K562 (cell line): ENCODE measurements around the gene RTL10. TPM values are rescaled to one million over a fixed set of nuclear protein-coding genes. Genes with fewer than 3 reads are reported as not detected.

Experiments used
- E2F3 ChIP-seq: fragments of 250-450 bp; sonication (Bioruptor Pico); IDR thresholded peaks from 2 replicates; pipeline ENCODE4 v1.4.0; 2020; ENCODE audit warnings: mild to moderate bottlenecking
- HIVEP1 ChIP-seq: fragments of 250-450 bp; sonication (Bioruptor Pico); IDR thresholded peaks from 2 replicates; pipeline ENCODE4 v1.4.0; 2020; ENCODE audit warnings: mild to moderate bottlenecking
- MAFG ChIP-seq: fragments of 450-650 bp; conservative IDR thresholded peaks from 2 replicates; pipeline ENCODE4 v1.6.1; 2016; ENCODE audit warnings: missing genetic modification characterization, missing compliant biosample characterization
- MAFK ChIP-seq: IDR thresholded peaks from 2 replicates; pipeline ENCODE4 v1.6.1; 2011; ENCODE audit warnings: low read length, improper control_type of control experiment
- PHB ChIP-seq: fragments of 250-450 bp; sonication (Bioruptor Pico); IDR thresholded peaks from 2 replicates; pipeline ENCODE4 v1.5.0; 2021
- RBBP5 ChIP-seq: fragments of 200-600 bp; sonication (generic); IDR thresholded peaks from 2 replicates; pipeline ENCODE4 v1.6.1; 2012; ENCODE audit warnings: borderline replicate concordance, mild to moderate bottlenecking, low read length, control low read depth, inconsistent platforms; ENCODE audit not compliant: insufficient read depth, poor library complexity, severe bottlenecking
- RBM14 ChIP-seq: fragments of 200-400 bp; formaldehyde crosslinking; IDR thresholded peaks from 2 replicates; pipeline ENCODE4 v1.6.1; 2018; ENCODE audit warnings: low read depth, mild to moderate bottlenecking, low read length, moderate library complexity, borderline replicate concordance; ENCODE audit not compliant: insufficient read depth
- TFAP4 ChIP-seq: sonication (generic); formaldehyde crosslinking; IDR thresholded peaks from 2 replicates; pipeline ENCODE4 v1.8.0; 2022; ENCODE audit warnings: missing genetic modification reagents, mild to moderate bottlenecking, moderate library complexity, borderline replicate concordance
- ZFP36 ChIP-seq: fragments of 150-350 bp; IDR thresholded peaks from 2 replicates; pipeline ENCODE4 v1.6.1; 2018; ENCODE audit warnings: low read length, low read depth; ENCODE audit not compliant: partially characterized antibody
- ZNF184 ChIP-seq: sonication (generic); formaldehyde crosslinking; IDR thresholded peaks from 2 replicates; pipeline ENCODE4 v1.5.0; 2020; ENCODE audit warnings: missing genetic modification reagents
- ZNF407 ChIP-seq: fragments of 450-650 bp; IDR thresholded peaks from 2 replicates; pipeline ENCODE4 v1.6.1; 2016; ENCODE audit warnings: low read depth
- ZNF639 ChIP-seq, 2 experiments: fragments of 200-800 bp in 1 of 2; sonication (Bioruptor generic) in 1 of 2; sonication (generic) in 1 of 2; formaldehyde crosslinking in 1 of 2; IDR thresholded peaks in 1 of 2; conservative IDR thresholded peaks in 1 of 2; 2 replicates each; pipeline versions ENCODE4 v1.5.0 to v1.6.1; 2016 to 2020; ENCODE audit warnings: missing compliant biosample characterization in 1 of 2, missing genetic modification characterization in 1 of 2, missing genetic modification reagents in 1 of 2
- polyA plus RNA-seq, 8 experiments: library from polyadenylated mRNA; depleted of rRNA in 4 of 8; stranded (reverse) in 5 of 8; unstranded in 3 of 8; fragments of >200 nt; fragmentation: Nextera tagmentation in 2 of 8; fragmentation: Illumina TruSeq in 1 of 8; extraction: Ambion mirVana in 2 of 8; extraction: Trizol in 1 of 8; gene quantifications; 2 replicates each; pipeline versions ENCODE4 v1.2.1 to v1.2.3, GENCODE V29; 2011 to 2014; ENCODE audit warnings: inconsistent platforms in 1 of 8, missing spikeins in 1 of 8
- total RNA-seq, 7 experiments: library from RNA; depleted of rRNA in 6 of 7; stranded (reverse); fragments of >200 nt in 6 of 7; fragmentation: Illumina TruSeq in 2 of 7; extraction: Trizol in 2 of 7; gene quantifications; 2 replicates each; pipeline versions ENCODE4 v1.2.1 to v1.2.3, GENCODE V29; 2011 to 2021; ENCODE audit warnings: low replicate concordance in 1 of 7

Gene RTL10
- total and polyA plus RNA-seq, 9 of the 15 experiments (the other 6 are each of a cell fraction or from before 2014, with no cell fraction given): 19.8 to 75.5 (median 32.5) TPM

GRCh38 chr22:19807161-19807913, 47.3 kb downstream of the RTL10 start (continued):
- peak; percentile 8; the same call in 1 of the 2 replicates for TF ChIP-seq ZNF407
- no peak for TF ChIP-seq MAFG (tag)
- TF ChIP-seq TFAP4: no peak
- TF ChIP-seq ZNF639 (CRISPR knock-in tag; conservative IDR thresholded peaks at IDR 0.05 in 1 of 2, IDR thresholded peaks at IDR 0.05 in 1 of 2): 0 out of 4 replicates have a peak, but pooled peaks of 1 of the 2 experiments have one; percentile 48
- no peak for TF ChIP-seq MAFK
- TF ChIP-seq HIVEP1: no peak
- no peak for TF ChIP-seq E2F3 (CRISPR knock-in tag)
- 0 out of 2 replicates have a peak, but pooled peaks have one; percentile 59 for TF ChIP-seq RBM14
- peak; percentile 1 for TF ChIP-seq RBBP5
- 0 out of 2 replicates have a peak, but pooled peaks have one; percentile 32 for TF ChIP-seq PHB (CRISPR knock-in tag)
- TF ChIP-seq ZNF184: no peak
- TF ChIP-seq ZFP36: no peak
